Measurements from ENCODE around the gene NCOA3. TPM values are rescaled to one million over a fixed set of nuclear protein-coding genes. Genes with fewer than 3 reads are reported as not detected.

NCOA3 gene
- total RNA-seq, 4 donors from 2014 or later, result 41.6 to 74.7 (median 55.8) TPM

GRCh38 chr20:47668313-47669151, 166.8 kb downstream of the NCOA3 start:
- TF ChIP-seq CTCF (IDR thresholded peaks at IDR 0.05; ENCODE audit: low read depth), result no peak

- no peak for TF ChIP-seq CTCF (IDR thresholded peaks at IDR 0.05; ENCODE audit: low read depth)
Observed at GRCh38 chr20:47669152-47669425, 167.4 kb downstream of the NCOA3 start.

- no peak for TF ChIP-seq CTCF (IDR thresholded peaks at IDR 0.05; ENCODE audit: low read depth)
Observed at GRCh38 chr20:47669489-47669888, 167.8 kb downstream of the NCOA3 start.

GRCh38 chr20:47669927-47670890, 168.5 kb downstream of the NCOA3 start:
- TF ChIP-seq CTCF (IDR thresholded peaks at IDR 0.05; ENCODE audit: low read depth), result no peak

GRCh38 chr20:47670913-47671312, 169.2 kb downstream of the NCOA3 start:
- no peak for TF ChIP-seq CTCF (IDR thresholded peaks at IDR 0.05; ENCODE audit: low read depth)

GRCh38 chr20:47672166-47672565, 170.5 kb downstream of the NCOA3 start:
- TF ChIP-seq CTCF (IDR thresholded peaks at IDR 0.05; ENCODE audit: low read depth), result no peak
